Right atrium auricular region (tissue), 2 donors: ENCODE measurements around the gene CCDC116. TPM values are rescaled to one million over a fixed set of nuclear protein-coding genes. Genes with fewer than 3 reads are reported as not detected.

Experiments
- DNase-seq: peaks from one replicate; pipeline ENCODE4 v3.0.0-alpha.2; 2019; ENCODE audit warnings: low spot score
- H3K27ac ChIP-seq, 2 donors: fragments of 200-600 bp; sonication (generic); 1 replicate in 1 of 2; 2 replicates in 1 of 2; pipeline ENCODE4 v1.5.1; 2016 to 2019
- H3K27me3 ChIP-seq, 2 donors: fragments of 200-600 bp; sonication (generic); one replicate each; pipeline versions ENCODE4 v1.5.1 to v1.6.0; 2017 to 2019
- H3K36me3 ChIP-seq: fragments of 200-600 bp; sonication (generic); one replicate; pipeline ENCODE4 v1.5.1; 2016
- H3K4me1 ChIP-seq, 2 donors: fragments of 200-600 bp; sonication (generic); one replicate each; pipeline versions ENCODE4 v1.5.1 to v1.6.0; 2017 to 2019
- H3K4me3 ChIP-seq, 2 donors: fragments of 200-600 bp; sonication (generic); 1 replicate in 1 of 2; 2 replicates in 1 of 2; pipeline ENCODE4 v1.5.1; 2017 to 2019; ENCODE audit warnings: mild to moderate bottlenecking in 1 of 2, moderate library complexity in 1 of 2
- H3K9me3 ChIP-seq, 2 donors: fragments of 200-600 bp; sonication (generic); one replicate each; pipeline ENCODE4 v1.5.1; 2019
- CTCF ChIP-seq, 2 donors: fragments of 200-600 bp; sonication (generic); IDR thresholded peaks; one replicate each; pipeline ENCODE4 v1.5.1; 2019; ENCODE audit warnings: antibody characterized with exemption in 2 of 2
- microRNA counts, 2 donors: library from miRNA; unstranded; fragments of <30 nt; microRNA quantifications; one replicate each; lab custom pipeline; 2016 to 2017
- microRNA-seq, 2 donors: library from miRNA; unstranded; fragments of <30 nt; microRNA quantifications; one replicate each; pipeline ENCODE4, GENCODE V29; 2016 to 2017; ENCODE audit warnings: borderline number of aligned reads in 2 of 2, borderline replicate concordance in 1 of 2
- total RNA-seq, 2 donors: library from RNA; depleted of rRNA; stranded (reverse); fragments of >200 nt; gene quantifications; one replicate each; pipeline ENCODE4 v1.1.0, GENCODE V29; 2016

Gene CCDC116
- total RNA-seq, 2 donors from 2014 or later = not detected

GRCh38 chr22:21685164-21685513, 52.6 kb downstream of the CCDC116 start:
- no peak for TF ChIP-seq CTCF (IDR thresholded peaks at IDR 0.05)
- no peak overlapping the region for H3K4me3 ChIP-seq
- DNase-seq = no peak
- no peak overlapping the region for H3K27ac ChIP-seq
- peaks cover 57% of the 10 kb centered on the region for H3K36me3 ChIP-seq
- no peaks in the 10 kb centered on the region for H3K27me3 ChIP-seq
- no peaks in the 10 kb centered on the region for H3K4me1 ChIP-seq
- H3K9me3 ChIP-seq = no peaks in the 10 kb centered on the region

GRCh38 chr22:21686193-21686608, 53.6 kb downstream of the CCDC116 start:
- Histone ChIP-seq H3K9me3 (no peaks in the 10 kb centered on the region), H3K4me3 (no peak overlapping the region), H3K4me1 (no peaks in the 10 kb centered on the region), H3K27ac (no peak overlapping the region), H3K27me3 (no peaks in the 10 kb centered on the region), H3K36me3 (peaks cover 59% of the 10 kb centered on the region)
- TF ChIP-seq CTCF (IDR thresholded peaks at IDR 0.05) = no peak
- DNase-seq = no peak

MicroRNAs within 50 kb of the gene (microRNA counts, 767-probe panel; counts per million panel counts)
- microRNA hsa-miR-130b-3p (lab: Ali Mortazavi, UCI) (0 to 2,154 counts per million in 2 donors), microRNA hsa-miR-301b (lab: Ali Mortazavi, UCI) (0 to 31.0 counts per million in 2 donors)

Small RNA genes lying within 50 kb of the gene (microRNA-seq; reads per million reads assigned to microRNA genes)
- 419 to 440 reads per million in 2 donors for gene MIR130B
- 2.1 to 3.5 reads per million in 2 donors for gene MIR301B

Other genes with a start within 250 kb of the CCDC116 start
- gene RIMBP3B, start 249.0 kb upstream of the CCDC116 start, total RNA-seq = under 1 TPM in 1 of 2 donors, not detected in 1; 0.08 TPM
- gene HIC2, start 215.4 kb upstream of the CCDC116 start, total RNA-seq = 1 to 10 TPM; 1.8 to 3.3 TPM
- gene TMEM191C, start 165.4 kb upstream of the CCDC116 start, total RNA-seq = 1 to 10 TPM; 1.3 TPM
- under 1 TPM in 1 of 2 donors, not detected in 1; 0.04 TPM for gene RIMBP3C, start 81.3 kb upstream of the CCDC116 start, total RNA-seq
- 10 to 100 TPM; 46.9 to 62.2 TPM for gene UBE2L3, start 65.0 kb upstream of the CCDC116 start, total RNA-seq
- gene YDJC, start 2.7 kb upstream of the CCDC116 start, total RNA-seq = 10 to 100 TPM; 15.2 to 20.5 TPM
- gene SDF2L1, start 9.5 kb downstream of the CCDC116 start, total RNA-seq = 10 to 100 TPM; 25.9 to 40.5 TPM
- 10 to 100 TPM; 20.2 to 25.4 TPM for gene PPIL2, start 33.3 kb downstream of the CCDC116 start, total RNA-seq
- gene YPEL1, start 103.0 kb downstream of the CCDC116 start, total RNA-seq = 10 to 100 TPM in 1 of 2 donors, 1 to 10 TPM in 1; 5.0 to 11.5 TPM
- gene MAPK1, start 234.9 kb downstream of the CCDC116 start, total RNA-seq = 10 to 100 TPM; 39.7 to 42.6 TPM